ENCODE measurements around the gene CIP2A.

- TF ChIP-seq ZFP3 (CRISPR knock-in tag; IDR thresholded peaks at IDR 0.05), result no peak
- TF ChIP-seq CSDC2 (CRISPR knock-in tag; IDR thresholded peaks at IDR 0.05), result no peak
- no peak for TF ChIP-seq ZNF70 (CRISPR knock-in tag; IDR thresholded peaks at IDR 0.05)
- no peak for TF ChIP-seq RARB (CRISPR knock-in tag; IDR thresholded peaks at IDR 0.05)
- TF ChIP-seq ZC3H10 (CRISPR knock-in tag; IDR thresholded peaks at IDR 0.05), result no peak
Measured at GRCh38 chr3:108595321-108595720, 6.1 kb upstream of the CIP2A start.
